ENCODE data around the gene CD44.

Gene CD44

DNA sequence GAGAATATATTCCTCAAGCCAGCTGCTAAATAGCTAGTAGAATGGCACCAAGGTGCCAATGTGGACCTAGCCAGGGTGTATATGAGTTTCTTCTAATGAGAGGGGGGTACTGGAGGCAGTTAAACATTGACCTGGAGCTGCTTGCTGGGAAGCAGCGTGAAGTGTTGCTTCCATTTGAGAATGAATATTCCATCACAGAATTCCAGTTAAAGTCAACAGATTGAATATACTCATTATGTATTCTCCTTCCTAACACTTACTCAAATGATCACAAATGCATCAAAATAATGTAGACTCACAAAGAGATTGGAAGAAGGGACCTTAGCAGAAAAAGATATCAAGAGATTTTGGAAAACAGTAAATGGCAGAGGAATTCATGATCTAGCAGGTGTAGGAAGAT, 102.1 kb downstream of the CD44 start:
- no peak for DNase-seq

DNA sequence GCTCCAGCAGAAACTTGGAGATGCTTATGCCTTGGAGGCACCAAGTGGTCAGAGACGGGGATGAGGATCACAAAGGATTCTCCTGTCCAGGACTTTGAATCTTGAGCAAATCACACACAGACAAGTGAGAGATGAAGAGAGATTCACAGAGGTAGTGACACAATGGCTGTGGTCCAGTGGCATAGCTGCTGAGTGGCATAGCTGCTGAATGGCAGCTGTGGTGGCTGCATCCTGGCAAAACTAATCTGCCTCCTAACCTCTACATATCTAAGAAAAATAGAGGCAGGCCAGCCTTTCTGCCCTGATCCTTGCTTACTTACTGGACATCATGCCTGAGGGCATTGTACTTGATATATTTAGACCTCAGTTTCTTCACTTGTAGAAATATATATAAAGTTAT, 102.6 kb downstream of the CD44 start:
- no peak for DNase-seq

DNA sequence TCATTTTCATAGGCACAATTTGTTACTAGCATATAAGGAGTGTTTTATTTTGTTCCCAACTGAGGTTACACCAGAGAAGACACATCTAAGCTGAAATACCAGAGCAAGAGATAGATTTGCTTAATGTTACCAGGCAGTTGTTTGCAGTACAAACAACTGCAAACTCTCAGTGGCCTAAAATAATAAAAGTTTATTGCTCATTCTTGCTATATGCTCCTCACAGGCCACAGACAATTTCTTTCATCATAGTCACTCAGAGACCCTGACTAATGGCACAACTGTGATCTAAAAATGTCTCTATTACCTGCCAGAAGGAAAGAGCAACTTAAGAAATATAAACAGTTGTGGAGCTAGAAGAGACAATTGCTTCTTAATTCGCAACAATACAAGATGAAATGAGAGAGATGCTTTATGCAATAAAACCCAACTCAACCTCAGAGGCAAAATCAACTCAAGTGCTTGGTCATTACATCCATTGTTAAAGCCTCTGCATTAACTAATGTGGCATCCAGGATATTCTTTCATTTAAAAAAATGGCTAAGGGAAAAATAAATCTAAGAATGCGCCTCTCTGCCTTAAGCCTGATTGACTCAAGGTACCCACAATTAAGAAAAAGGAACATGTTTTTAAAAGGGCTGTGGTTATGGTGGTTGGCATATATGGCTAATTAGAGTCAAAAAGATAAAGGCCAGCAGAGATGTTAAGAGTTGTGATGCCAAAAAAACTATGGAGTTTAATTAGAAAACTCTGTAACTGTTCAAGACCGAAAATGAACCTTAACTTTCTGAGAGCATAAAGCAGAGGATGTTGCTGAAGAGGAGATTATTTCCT, 103.7 kb downstream of the CD44 start:
- DNase-seq, result no peak

DNA sequence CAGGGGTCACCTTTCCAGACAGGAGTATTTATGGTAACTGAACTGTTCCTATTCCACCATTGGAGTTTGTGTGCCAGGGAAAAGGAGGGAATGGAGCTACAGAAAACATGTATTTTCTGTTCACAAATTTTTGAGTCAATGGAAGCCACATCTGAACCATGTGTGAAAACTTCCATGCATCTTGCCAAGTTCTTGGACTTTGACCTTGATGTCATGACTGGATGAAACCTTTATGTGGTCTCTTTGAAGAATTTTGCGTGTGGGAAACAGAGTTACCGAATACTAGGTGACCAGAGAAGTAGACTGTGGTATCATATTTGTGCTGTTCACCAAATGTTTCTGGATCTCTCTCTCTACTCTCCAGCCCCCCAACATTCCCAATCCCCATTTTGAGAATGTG, 104.8 kb downstream of the CD44 start:
- DNase-seq, result no peak

DNA sequence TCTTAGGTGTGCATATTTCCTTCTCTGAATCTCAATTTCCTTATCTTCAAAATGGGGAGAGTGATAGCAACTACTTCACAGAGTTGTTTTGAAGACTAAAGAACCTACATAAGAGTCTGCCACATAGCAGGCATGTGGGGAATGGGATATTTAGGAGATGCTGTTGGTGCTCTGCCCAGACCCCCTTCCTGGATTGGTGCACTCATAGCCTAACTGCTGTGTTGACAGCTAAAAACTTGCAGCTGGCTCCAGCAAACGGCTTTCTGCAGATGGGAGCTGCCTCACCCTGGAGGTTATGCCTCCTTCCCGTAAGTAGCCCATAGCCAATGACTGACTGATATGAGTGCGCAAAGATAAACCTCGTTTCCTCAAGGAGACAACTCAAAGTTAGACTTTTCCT, 106.1 kb downstream of the CD44 start:
- DNase-seq, result no peak

DNA sequence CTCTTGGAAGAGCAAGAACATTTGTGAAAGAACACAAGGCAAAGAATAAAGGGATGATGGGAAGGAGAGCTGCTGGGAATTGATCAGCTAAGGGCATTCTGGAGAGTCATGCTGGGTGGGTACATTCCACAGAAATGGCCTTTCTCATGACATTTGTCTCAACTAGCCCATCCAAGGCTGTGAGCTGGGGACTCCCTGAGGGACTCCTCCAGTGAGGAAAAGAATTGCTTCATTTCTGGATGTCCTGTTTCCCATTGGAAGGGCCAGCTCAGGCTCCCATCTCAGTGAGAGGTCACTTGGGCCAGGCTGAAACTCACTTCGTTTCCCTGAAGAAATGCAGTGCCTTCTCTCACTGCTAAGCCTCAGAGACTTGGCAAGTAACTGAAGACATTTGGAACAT, 106.8 kb downstream of the CD44 start:
- DNase-seq, result no peak

DNA sequence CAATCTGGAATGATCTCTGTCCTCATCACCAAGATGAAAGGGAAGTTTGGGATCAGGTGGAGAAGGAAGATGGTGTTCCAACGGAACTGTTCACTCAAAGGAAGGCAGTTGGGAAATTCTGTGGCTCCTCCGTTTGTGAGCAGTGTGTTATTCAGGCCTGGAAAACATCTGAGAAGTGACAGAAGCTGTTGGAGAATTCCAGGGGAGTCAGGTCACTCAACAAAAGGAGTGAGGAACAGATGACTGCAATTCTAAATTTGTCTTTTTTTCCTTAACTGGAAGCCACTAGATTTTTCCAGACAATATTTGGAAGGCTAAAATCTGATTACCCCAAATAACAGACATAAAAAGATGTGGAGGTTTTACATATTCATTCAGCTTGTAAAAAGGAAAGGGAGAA, 107.8 kb downstream of the CD44 start:
- DNase-seq, result no peak

DNA sequence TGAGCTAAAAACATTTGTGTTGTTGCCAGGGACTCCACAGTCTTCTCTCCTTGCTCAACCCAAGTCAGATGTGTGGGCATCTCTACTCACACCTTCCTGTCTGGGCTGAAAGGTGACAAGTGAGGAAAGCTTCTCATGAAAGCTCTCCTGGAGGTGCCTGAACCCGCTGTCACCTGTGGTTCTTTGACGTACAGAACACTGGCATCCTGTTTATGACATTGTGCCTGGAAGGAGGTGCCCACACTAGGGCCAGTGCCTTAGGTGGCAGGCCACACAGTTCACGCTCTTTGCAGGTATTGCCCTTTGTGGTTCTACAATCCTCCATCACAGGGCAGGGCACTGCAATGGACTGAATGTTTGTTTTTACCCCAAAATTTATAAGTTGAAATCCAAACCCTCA, 108.5 kb downstream of the CD44 start:
- DNase-seq, result no peak

DNA sequence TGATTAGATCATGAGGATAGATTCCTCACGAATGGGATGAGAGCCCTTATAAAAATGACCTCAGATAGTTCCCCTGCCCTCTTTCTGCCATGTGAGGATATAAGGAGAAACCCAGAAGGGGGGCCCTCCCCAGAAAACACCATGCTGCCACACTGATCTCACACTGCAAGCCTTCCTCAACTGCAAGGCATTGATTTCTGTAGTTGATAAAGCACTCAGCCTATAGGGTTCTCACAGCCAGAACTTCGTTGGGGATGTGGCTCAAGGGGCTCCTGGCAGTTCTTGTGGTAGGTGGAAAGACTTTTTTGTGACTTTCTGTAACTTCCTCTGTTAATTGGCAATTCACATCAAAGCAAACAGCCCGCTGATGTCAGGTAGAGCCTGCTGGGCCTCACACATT, 108.9 kb downstream of the CD44 start:
- DNase-seq, result no peak

DNA sequence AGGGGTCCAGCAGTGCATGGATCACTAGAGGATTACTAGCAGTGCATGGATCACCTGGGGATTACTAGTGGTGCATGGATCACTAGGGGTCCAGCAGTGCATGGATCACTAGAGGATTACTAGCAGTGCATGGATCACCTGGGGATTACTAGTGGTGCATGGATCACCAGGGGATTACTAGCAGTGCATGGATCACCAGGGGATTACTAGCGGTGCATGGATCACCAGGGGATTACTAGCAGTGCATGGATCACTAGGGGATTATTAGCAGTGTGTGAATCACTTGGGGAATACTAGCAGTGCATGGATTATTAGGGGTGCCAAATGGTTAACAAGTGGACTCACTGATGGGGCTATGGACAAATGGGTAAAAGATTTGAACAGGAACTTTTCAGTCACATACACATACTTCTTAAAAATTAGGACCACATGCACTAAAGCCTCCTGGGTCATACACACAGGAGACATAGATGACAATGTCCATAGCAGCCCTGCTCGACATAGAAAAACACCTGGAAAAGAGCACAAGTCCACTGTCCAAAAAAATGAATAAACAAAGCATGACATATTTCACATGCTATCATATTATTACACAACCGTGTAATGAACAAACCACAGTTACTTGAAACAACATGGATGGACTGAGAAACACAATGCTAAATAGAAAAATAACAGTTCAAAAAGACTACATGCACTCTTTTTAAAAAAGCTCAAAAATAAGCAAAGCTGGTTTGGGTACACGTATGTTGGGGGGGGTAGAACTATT, 109.8 kb downstream of the CD44 start:
- no peak for DNase-seq

DNA sequence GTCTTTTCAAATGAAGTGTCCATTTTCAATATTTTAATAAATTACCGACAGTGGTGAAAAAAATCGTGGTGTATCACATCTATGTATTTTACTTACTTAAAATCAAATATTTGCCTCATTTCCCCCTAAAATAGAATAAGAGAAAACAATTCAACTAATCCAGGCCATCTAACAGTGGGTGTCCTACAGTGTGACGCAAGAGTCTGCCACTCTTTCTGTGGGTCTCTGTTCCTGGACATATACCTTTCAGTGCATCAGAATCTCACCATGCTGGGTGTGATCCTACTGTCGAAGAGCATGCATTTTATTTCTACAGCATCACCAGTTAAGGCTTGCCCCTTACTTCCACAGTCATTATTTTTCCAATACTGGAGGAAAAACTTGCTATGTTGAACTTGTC, 111.2 kb downstream of the CD44 start:
- no peak for DNase-seq

DNA sequence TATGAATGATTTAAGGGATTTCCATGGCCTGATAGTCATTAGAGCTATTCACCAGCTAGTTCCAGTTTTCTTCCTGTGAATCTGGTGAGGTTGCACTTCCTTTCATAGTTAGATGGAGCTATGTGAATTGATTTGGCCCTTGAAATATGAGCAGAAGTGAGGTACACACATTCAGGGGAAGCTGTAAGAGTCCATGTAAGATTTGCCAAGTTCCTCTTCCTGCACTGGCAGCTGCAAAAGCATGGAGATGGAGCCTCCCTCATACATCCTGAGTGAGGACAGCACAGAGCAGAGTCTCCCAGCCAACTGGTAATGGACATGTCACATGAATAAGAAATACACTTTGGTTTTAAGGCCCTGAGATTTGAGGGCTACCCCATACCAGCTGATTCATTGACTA, 111.7 kb downstream of the CD44 start:
- DNase-seq, result no peak

DNA sequence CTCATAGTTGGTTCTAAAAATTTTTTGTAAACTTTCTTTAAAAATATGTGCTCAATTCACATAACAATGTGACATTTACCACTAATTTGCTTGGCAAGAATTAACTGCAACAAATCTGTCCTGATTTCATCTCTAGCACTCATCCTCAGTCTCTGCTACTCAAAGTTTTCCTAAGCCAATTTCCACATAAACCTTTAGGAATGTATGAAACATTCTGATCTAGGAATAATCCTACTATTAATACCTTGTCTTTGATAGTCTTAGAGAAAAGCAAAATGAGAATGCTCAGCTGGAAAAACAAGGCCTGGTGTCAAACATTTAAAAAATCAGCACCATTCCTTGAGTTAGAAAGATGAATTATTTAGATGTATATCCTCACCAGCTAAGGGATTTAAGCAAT, 114.3 kb downstream of the CD44 start:
- DNase-seq, result no peak

DNA sequence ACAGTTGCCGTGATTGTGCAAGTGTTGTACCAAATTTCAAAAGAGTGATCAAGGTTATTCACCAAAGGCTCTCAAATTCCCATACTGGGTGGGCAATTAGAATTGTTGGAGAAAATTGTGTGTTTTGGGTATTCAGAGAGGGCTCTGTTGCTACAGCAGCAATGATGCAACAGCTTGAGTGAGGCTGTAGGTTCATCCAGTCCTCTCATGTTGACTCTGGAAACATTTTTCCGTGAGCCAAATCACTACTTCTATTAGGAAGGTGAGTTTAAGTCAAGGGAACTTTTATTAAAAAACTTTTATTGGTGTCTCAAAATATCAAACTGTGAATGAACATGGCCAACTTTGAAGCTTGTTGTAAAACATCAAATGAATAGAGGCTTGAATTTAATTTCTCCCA, 116.5 kb downstream of the CD44 start:
- DNase-seq, result no peak

DNA sequence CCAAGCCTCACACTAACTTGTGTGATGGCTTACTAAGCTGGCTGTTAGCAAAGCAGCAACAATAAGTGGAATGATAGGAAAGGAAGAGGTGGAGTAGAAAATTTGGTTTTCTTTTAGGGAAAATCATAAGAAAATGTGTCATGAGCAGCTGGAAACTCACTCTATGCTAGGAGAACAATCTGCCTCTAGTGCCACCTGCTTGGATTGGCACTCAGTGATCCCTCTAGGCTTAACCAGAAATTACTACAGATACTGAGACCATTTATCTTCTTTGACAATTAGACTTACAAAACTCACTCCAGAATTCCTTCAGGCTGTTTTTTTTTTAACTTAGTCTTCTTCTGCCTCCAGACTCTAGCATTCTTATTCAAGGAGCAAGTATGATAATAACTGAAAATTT, 117.3 kb downstream of the CD44 start:
- no peak for DNase-seq

DNA sequence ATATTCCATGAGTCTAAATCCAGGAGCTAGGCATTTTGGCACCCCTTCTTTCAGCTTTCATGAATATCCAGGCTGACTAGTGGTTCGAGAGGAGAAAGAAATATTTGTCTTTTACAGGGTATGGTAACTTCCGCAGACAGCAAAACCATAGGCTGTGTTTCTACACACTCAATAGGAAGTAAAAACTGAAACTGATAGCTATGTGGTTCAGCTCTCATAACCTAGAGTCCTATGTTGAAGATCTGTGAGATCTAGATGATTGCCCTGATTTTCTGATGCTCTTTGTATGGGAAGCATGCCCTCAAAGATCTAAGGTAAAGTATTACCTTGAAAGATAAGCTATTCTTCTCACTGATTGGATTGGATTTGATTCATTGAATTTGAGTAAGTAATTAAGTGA, 118.3 kb downstream of the CD44 start:
- no peak for DNase-seq

DNA sequence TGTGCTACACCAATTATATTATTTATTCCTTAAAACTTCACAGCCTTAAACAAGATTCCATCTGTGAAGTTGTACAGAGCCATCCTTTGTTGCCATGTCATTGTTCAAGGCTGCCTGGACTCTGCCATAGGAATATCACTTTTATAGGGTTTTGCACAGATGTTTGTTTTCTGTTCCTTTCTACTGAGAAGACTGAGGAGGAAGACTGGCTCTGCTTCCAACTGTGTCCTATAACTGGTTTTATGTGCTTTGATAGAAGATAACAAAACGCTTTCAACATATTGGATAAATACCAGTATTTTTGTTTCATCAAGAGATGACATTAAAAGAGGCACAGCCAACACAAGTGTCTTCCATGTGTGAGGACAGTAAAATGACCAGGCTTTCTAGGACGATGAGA, 120.6 kb downstream of the CD44 start:
- DNase-seq, result no peak

DNA sequence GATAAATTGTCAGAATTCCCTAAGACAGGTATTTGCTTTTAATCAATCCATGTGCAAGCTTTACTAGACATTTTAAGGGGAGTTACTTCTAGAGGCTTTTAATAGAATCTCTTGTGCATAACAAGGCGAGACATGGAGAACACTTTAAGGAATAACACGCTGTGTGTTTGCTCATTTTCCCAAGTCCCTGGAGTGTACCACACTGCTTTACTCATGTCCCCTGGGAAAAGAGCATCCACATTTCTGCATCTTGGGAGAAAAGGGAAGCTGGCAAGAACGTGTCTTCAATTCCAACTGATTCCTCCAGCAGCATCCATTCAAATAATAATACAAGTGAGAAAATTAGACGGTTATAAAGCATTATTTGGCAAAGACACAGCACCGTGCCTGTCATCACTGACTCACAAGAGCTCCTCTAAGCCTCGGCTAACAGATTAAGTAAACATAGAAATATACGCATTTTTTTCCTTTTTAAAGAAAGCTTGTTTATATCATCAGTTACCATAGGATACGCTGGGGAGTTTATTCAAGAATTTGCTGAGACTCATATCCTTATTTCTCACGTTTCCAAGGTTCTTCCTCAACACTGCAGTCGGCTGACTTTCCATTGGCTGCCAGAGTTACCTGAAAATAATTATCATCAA, 121.5 kb downstream of the CD44 start:
- DNase-seq, result no peak

DNA sequence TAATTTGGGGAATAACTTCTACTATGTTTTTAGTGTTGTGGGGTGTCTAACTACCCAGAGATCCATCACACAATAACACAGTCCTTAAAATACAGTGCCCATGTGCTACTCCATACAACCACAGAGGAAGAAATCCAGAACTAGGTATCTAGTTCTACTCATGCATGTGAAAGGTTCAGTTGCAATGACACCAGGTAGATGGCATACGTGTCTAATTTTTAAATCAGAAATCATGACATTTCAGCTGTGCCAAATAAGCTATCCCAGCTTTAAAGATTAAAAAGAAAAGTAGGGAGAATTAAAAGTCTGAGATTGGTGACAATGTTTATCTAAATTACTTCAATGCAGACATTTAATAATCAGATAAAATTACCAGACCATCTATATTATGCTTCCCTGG, 122.2 kb downstream of the CD44 start:
- no peak for DNase-seq

DNA sequence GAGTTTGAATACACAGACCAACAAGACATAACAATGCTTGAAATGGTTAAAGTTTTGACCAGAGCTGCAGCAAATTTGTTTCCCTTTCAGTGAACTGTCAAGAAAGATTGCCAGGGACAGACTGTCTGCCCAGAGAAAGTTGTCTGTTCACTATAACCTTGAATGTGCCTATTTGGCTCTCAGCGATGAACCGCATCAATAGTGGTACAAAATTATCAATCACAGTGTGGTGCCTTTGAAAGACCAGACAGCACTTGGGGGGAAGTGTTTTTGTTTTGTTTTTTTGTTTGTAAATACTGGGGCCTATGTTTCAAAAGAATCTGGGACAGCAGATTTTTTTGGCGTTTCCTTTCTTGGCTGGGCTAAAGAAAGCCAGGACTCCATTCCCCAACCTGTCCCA, 123.1 kb downstream of the CD44 start:
- no peak for DNase-seq

DNA sequence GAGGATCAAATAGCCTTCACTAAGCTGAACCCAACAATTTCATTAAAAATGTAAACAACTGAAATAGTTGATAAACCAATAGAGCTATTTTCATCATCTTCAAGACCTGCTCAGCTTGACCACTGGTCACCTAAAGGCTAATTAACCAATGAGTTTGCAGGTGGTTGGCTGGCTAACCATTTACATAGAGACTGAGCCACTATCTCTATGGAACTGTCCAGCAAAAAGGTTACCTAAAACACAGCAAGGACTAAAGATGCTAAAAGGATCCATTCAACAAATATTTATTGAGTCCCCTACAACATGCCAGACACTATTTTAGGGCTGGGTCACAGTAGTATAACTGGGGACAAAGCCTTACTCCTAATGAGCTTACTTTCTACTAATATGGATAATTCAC, 123.8 kb downstream of the CD44 start:
- DNase-seq, result no peak

DNA sequence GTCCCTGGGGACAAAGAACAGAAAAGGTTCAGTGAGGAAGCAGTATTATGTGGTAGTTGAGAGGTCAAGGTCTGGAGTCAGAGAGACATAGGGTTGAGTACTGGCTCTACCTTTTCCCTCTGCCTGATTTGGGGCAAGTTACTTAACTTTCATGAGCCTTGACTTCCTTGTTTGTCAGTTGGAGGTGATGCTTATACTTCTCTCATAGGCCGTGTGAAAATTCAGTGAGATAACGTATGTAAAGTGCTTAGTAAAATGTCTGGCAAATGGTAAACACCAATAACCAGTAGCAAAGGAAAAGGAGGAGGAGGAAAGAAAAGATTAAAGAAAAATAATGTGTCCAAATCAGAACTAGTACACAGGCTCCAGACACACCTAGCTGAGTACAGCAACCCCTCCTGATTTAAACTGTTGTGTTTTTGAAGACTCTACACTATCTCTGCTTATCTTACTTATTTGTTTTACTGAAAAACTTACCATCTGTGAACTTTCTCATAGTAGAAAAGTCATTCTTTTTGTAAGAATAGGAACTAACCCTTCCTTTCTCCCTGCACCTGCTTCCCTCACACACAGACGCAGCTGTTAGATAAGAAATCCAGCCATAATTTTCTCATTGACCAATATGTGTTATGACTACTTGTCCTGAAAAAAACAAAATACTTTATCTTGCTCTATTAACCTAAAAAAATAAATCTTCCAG, 126.9 kb downstream of the CD44 start:
- DNase-seq, result no peak

DNA sequence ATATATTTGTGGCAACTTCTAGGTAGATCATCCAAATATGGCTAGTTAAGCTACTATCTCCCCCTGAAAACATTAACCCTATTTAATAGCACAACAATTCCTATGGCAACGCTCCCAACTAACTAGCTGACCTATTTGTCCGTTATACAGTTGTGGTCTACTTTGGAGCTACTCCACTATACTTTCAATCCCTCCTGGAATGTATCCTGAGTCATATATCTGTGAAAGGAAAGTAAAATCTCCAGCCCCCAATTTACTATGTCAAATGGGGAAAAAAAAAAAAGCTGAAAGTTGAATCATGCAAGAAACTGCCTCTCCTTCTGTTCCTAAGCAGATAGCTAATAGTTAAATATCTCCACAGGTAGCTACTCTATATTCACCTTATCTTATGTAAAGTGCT, 128.5 kb downstream of the CD44 start:
- no peak for DNase-seq

DNA sequence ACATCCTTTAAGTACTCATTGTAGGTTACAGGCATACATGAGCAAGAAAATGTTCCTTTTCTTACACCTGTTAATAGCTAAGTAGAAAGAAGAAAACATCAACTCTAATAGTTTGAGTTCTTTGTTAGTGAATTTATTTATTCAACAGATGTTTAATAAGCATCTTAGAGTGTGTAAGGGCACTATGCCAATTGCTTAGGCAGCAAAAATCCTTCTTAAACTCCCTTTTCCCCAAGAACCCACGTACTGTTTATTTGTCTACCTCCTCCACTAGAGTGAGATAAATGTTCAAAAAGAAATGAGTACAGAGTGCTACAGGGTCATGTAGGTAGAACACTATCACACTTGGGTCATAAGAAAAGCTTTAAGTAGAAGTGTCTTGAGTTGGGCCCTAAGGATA, 131.4 kb downstream of the CD44 start:
- DNase-seq, result no peak

All from SHP77 treated with DMSO at 0.1 percent for 48 hours (cell line).